DND-41 (cell line): ENCODE measurements around the gene MIEF1.

ENCODE experiments used
- EZH2 ChIP-seq: IDR thresholded peaks from 3 replicates; pipeline ENCODE4 v1.6.1; 2012; ENCODE audit warnings: borderline replicate concordance, low read depth, mild to moderate bottlenecking, moderate library complexity, low read length, inconsistent platforms; ENCODE audit not compliant: severe bottlenecking
- TF ChIP-seq, protein P1 (sequence below): IDR thresholded peaks from 2 replicates; pipeline ENCODE4 v1.5.1; 2012; ENCODE audit warnings: borderline replicate concordance, low read length, moderate library complexity, mild to moderate bottlenecking; ENCODE audit not compliant: poor library complexity, severe bottlenecking; ENCODE audit errors: extremely low read depth

DNA sequence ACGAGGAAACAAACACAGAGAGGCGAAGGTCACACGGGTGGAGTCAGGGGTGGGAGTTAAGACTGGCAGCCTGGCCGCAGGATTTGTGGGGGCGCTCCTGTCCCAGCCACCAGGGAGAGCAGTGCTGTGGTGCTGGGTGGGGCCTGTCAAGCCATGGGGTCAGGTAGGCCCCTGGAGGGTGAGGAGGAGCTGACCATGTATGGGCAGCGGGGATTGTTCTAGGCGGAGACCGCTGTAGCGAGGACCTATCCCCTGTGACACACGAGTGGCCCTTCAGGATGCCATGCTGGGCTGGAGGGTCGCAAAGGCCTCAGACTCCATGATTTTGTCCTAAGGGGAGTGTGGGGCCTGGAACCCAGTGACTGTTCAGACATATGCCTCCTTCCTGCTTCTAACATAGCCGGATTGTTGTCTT is 32.0 kb downstream of the MIEF1 start:
- TF ChIP-seq, protein P1, sequence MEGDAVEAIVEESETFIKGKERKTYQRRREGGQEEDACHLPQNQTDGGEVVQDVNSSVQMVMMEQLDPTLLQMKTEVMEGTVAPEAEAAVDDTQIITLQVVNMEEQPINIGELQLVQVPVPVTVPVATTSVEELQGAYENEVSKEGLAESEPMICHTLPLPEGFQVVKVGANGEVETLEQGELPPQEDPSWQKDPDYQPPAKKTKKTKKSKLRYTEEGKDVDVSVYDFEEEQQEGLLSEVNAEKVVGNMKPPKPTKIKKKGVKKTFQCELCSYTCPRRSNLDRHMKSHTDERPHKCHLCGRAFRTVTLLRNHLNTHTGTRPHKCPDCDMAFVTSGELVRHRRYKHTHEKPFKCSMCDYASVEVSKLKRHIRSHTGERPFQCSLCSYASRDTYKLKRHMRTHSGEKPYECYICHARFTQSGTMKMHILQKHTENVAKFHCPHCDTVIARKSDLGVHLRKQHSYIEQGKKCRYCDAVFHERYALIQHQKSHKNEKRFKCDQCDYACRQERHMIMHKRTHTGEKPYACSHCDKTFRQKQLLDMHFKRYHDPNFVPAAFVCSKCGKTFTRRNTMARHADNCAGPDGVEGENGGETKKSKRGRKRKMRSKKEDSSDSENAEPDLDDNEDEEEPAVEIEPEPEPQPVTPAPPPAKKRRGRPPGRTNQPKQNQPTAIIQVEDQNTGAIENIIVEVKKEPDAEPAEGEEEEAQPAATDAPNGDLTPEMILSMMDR: peak; percentile 11
- no peak for TF ChIP-seq EZH2
